ENCODE measurements around the gene IL21R.

IL21R gene

GRCh38 chr16:27400751-27401620 is 988 bp upstream of the IL21R start:
- Histone ChIP-seq H2BK15ac (replicated peaks; ENCODE audit: low read depth) (no peak overlapping the region), H3K36me3 (ENCODE audit: control insufficient read depth, insufficient read depth, low read length) (no peaks in the 10 kb centered on the region), H3K79me2 (ENCODE audit: control insufficient read depth, insufficient read depth, low read length) (no peaks in the 10 kb centered on the region), H3K79me1 (ENCODE audit: low read length) (no peaks in the 10 kb centered on the region), H3K18ac (ENCODE audit: low read length) (no peak overlapping the region), H4K8ac (ENCODE audit: low read depth, low read length) (no peak overlapping the region), H3K4ac (ENCODE audit: low read depth, low read length) (no peak overlapping the region), H3K56ac (ENCODE audit: low read length) (no peak overlapping the region), H2BK120ac (ENCODE audit: low read depth, low read length) (no peak overlapping the region), H4K5ac (ENCODE audit: low read length) (no peak overlapping the region), H3K4me2 (ENCODE audit: low read length) (no peak overlapping the region), H3K23ac (ENCODE audit: low read length) (no peak overlapping the region), H3K4me3 (ENCODE audit: low read length) (no peak overlapping the region), H3K9ac (ENCODE audit: low read length) (no peak overlapping the region), H2AK5ac (ENCODE audit: low read length) (no peak overlapping the region), H2BK5ac (ENCODE audit: low read length) (no peak overlapping the region), H3K4me1 (ENCODE audit: control insufficient read depth, low read depth, low read length) (no peaks in the 10 kb centered on the region), H3K27ac (ENCODE audit: low read depth, low read length) (no peak overlapping the region), H3K27me3 (ENCODE audit: insufficient read depth, low read length, poor library complexity) (no peaks in the 10 kb centered on the region)
- no CpG with 5 or more reads among the region's 11 CpGs for WGBS (ENCODE audit: extremely low coverage, insufficient coverage, low lambda C conversion rate)
- DNase-seq = no peak

- Histone ChIP-seq H3K27ac (ENCODE audit: low read depth, low read length) (no peak overlapping the region), H2AK5ac (ENCODE audit: low read length) (no peak overlapping the region), H4K8ac (ENCODE audit: low read depth, low read length) (no peak overlapping the region), H3K56ac (ENCODE audit: low read length) (no peak overlapping the region), H3K27me3 (ENCODE audit: insufficient read depth, low read length, poor library complexity) (no peaks in the 10 kb centered on the region), H3K4me3 (ENCODE audit: low read length) (no peak overlapping the region), H2BK120ac (ENCODE audit: low read depth, low read length) (no peak overlapping the region), H3K4ac (ENCODE audit: low read depth, low read length) (no peak overlapping the region), H3K18ac (ENCODE audit: low read length) (no peak overlapping the region), H3K9ac (ENCODE audit: low read length) (no peak overlapping the region), H3K23ac (ENCODE audit: low read length) (no peak overlapping the region), H3K4me2 (ENCODE audit: low read length) (no peak overlapping the region), H3K79me1 (ENCODE audit: low read length) (no peaks in the 10 kb centered on the region), H2BK5ac (ENCODE audit: low read length) (no peak overlapping the region), H3K4me1 (ENCODE audit: control insufficient read depth, low read depth, low read length) (no peaks in the 10 kb centered on the region), H3K79me2 (ENCODE audit: control insufficient read depth, insufficient read depth, low read length) (no peaks in the 10 kb centered on the region), H3K36me3 (ENCODE audit: control insufficient read depth, insufficient read depth, low read length) (no peaks in the 10 kb centered on the region), H2BK15ac (replicated peaks; ENCODE audit: low read depth) (no peak overlapping the region), H4K5ac (ENCODE audit: low read length) (no peak overlapping the region)
- DNase-seq = no peak
- no CpG with 5 or more reads among the region's 8 CpGs for WGBS (ENCODE audit: extremely low coverage, insufficient coverage, low lambda C conversion rate)
Observed at GRCh38 chr16:27402569-27402963, 592 bp downstream of the IL21R start.

GRCh38 chr16:27402964-27403600 is 1.1 kb downstream of the IL21R start:
- WGBS (ENCODE audit: extremely low coverage, insufficient coverage, low lambda C conversion rate) = no CpG with 5 or more reads among the region's 20 CpGs
- Histone ChIP-seq H3K36me3 (ENCODE audit: control insufficient read depth, insufficient read depth, low read length) (no peaks in the 10 kb centered on the region), H2BK15ac (replicated peaks; ENCODE audit: low read depth) (no peak overlapping the region), H3K4me3 (ENCODE audit: low read length) (no peak overlapping the region), H3K56ac (ENCODE audit: low read length) (no peak overlapping the region), H3K27ac (ENCODE audit: low read depth, low read length) (no peak overlapping the region), H3K79me1 (ENCODE audit: low read length) (no peaks in the 10 kb centered on the region), H3K9ac (ENCODE audit: low read length) (no peak overlapping the region), H3K27me3 (ENCODE audit: insufficient read depth, low read length, poor library complexity) (no peaks in the 10 kb centered on the region), H3K4ac (ENCODE audit: low read depth, low read length) (no peak overlapping the region), H3K18ac (ENCODE audit: low read length) (no peak overlapping the region), H4K8ac (ENCODE audit: low read depth, low read length) (no peak overlapping the region), H2AK5ac (ENCODE audit: low read length) (no peak overlapping the region), H3K79me2 (ENCODE audit: control insufficient read depth, insufficient read depth, low read length) (no peaks in the 10 kb centered on the region), H3K4me1 (ENCODE audit: control insufficient read depth, low read depth, low read length) (no peaks in the 10 kb centered on the region), H2BK120ac (ENCODE audit: low read depth, low read length) (no peak overlapping the region), H3K23ac (ENCODE audit: low read length) (no peak overlapping the region), H3K4me2 (ENCODE audit: low read length) (no peak overlapping the region), H4K5ac (ENCODE audit: low read length) (no peak overlapping the region), H2BK5ac (ENCODE audit: low read length) (no peak overlapping the region)
- no peak for DNase-seq

DNA sequence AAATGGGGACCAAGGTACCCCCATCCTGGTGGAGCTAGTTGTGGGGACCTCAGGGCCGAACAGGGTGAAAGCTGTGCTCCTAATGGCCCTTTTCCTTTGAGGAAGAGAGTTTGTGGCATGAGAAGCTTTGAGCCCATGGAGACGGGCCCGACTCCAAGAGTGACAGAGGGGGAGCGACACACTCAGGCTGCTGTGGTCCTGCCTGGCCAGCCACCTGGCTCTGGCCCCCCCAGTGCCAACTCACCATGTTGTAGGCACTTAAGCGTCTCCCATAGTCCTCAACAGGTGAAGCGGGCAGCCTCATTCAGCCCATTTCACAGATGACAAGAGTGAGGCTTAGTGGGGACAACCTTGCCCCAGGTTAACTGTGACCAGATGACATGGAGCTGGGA is 1.6 kb downstream of the IL21R start:
- Histone ChIP-seq H2BK15ac (replicated peaks; ENCODE audit: low read depth) (no peak overlapping the region), H3K9ac (ENCODE audit: low read length) (no peak overlapping the region), H3K4me1 (ENCODE audit: control insufficient read depth, low read depth, low read length) (no peaks in the 10 kb centered on the region), H2AK5ac (ENCODE audit: low read length) (no peak overlapping the region), H3K79me1 (ENCODE audit: low read length) (no peaks in the 10 kb centered on the region), H3K56ac (ENCODE audit: low read length) (no peak overlapping the region), H3K36me3 (ENCODE audit: control insufficient read depth, insufficient read depth, low read length) (no peaks in the 10 kb centered on the region), H3K18ac (ENCODE audit: low read length) (no peak overlapping the region), H3K4me2 (ENCODE audit: low read length) (no peak overlapping the region), H3K4me3 (ENCODE audit: low read length) (no peak overlapping the region), H4K5ac (ENCODE audit: low read length) (no peak overlapping the region), H3K23ac (ENCODE audit: low read length) (no peak overlapping the region), H2BK5ac (ENCODE audit: low read length) (no peak overlapping the region), H3K27ac (ENCODE audit: low read depth, low read length) (no peak overlapping the region), H3K27me3 (ENCODE audit: insufficient read depth, low read length, poor library complexity) (no peaks in the 10 kb centered on the region), H4K8ac (ENCODE audit: low read depth, low read length) (no peak overlapping the region), H2BK120ac (ENCODE audit: low read depth, low read length) (no peak overlapping the region), H3K4ac (ENCODE audit: low read depth, low read length) (no peak overlapping the region), H3K79me2 (ENCODE audit: control insufficient read depth, insufficient read depth, low read length) (no peaks in the 10 kb centered on the region)
- DNase-seq = no peak
- WGBS (ENCODE audit: extremely low coverage, insufficient coverage, low lambda C conversion rate) = no CpG with 5 or more reads among the region's 6 CpGs

DNA sequence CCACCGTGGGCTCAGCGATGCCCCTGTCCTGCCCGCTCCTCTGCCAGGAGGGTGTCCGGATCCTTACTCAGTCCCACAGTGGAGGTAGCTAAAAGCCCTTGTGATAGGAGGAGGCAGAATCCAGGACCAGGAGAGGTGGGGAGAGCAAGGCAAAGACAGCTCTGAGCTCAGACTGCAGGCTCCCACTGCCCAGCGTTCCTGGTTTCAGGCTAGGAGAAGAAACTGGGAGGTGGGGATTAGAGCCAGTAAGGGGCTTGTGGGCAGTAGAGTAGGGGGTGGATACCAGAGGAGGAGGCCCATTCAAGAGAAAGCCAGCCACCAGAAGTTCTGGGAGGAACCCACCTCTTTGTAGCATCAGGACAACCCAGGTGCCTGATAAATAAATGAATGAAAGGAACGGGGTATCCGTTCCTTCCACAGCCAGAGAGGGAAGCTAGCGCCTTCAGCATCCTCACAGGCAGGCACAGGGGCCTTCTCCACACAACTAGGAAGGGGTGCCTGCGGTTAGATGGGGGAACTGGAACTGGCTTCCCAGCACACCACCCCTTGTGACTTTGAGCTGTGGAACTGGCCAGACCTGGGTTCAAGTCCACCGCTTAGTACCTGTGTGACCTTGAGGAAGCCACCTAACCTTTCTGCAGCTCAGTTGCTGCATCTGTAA is 2.3 kb downstream of the IL21R start:
- Histone ChIP-seq H4K5ac (ENCODE audit: low read length) (no peak overlapping the region), H2BK120ac (ENCODE audit: low read depth, low read length) (no peak overlapping the region), H2AK5ac (ENCODE audit: low read length) (no peak overlapping the region), H3K23ac (ENCODE audit: low read length) (no peak overlapping the region), H3K27me3 (ENCODE audit: insufficient read depth, low read length, poor library complexity) (no peaks in the 10 kb centered on the region), H3K79me1 (ENCODE audit: low read length) (no peaks in the 10 kb centered on the region), H3K4me2 (ENCODE audit: low read length) (no peak overlapping the region), H3K79me2 (ENCODE audit: control insufficient read depth, insufficient read depth, low read length) (no peaks in the 10 kb centered on the region), H3K36me3 (ENCODE audit: control insufficient read depth, insufficient read depth, low read length) (no peaks in the 10 kb centered on the region), H3K4me3 (ENCODE audit: low read length) (no peak overlapping the region), H3K4ac (ENCODE audit: low read depth, low read length) (no peak overlapping the region), H3K9ac (ENCODE audit: low read length) (no peak overlapping the region), H3K27ac (ENCODE audit: low read depth, low read length) (no peak overlapping the region), H2BK15ac (replicated peaks; ENCODE audit: low read depth) (no peak overlapping the region), H3K4me1 (ENCODE audit: control insufficient read depth, low read depth, low read length) (no peaks in the 10 kb centered on the region), H3K18ac (ENCODE audit: low read length) (no peak overlapping the region), H4K8ac (ENCODE audit: low read depth, low read length) (no peak overlapping the region), H2BK5ac (ENCODE audit: low read length) (no peak overlapping the region), H3K56ac (ENCODE audit: low read length) (no peak overlapping the region)
- WGBS (ENCODE audit: extremely low coverage, insufficient coverage, low lambda C conversion rate) = no CpG with 5 or more reads among the region's 10 CpGs
- no peak for DNase-seq
